Kidney (tissue), 14 donors: ENCODE measurements around the gene FOXO1. TPM values are rescaled to one million over a fixed set of nuclear protein-coding genes. Genes with fewer than 3 reads are reported as not detected.
A peak's percentile ranks its signal among the peaks of the same experiment; 100 is the strongest.

Experiments used
- DNase-seq, 5 donors: peaks; one replicate each; pipeline ENCODE4 v3.0.0-alpha.2; 2013 to 2020
- FAIRE-seq: peaks from 2 replicates; lab custom pipeline; 2012; peaks lifted over from hg19 to GRCh38; lab: Jason Lieb, UNC
- H3K27ac ChIP-seq, 2 donors: one replicate each; pipeline ENCODE4 v1.7.0; 2013; ENCODE audit warnings: low read depth in 2 of 2, low read length in 2 of 2, inconsistent platforms in 1 of 2
- H3K27me3 ChIP-seq: one replicate; pipeline ENCODE4 v1.7.1; 2013; ENCODE audit warnings: low read length, inconsistent platforms; ENCODE audit not compliant: control insufficient read depth, insufficient read depth
- H3K36me3 ChIP-seq, 3 donors: one replicate each; pipeline versions ENCODE4 v1.7.0 to v1.7.1; 2013; ENCODE audit warnings: low read length in 3 of 3, control low read depth in 1 of 3, inconsistent platforms in 1 of 3; ENCODE audit not compliant: insufficient read depth in 3 of 3, control insufficient read depth in 2 of 3
- H3K4me1 ChIP-seq, 3 donors: one replicate each; pipeline versions ENCODE4 v1.7.0 to v1.7.1; 2013; ENCODE audit warnings: low read length in 3 of 3, inconsistent platforms in 1 of 3, low read depth in 1 of 3; ENCODE audit not compliant: control insufficient read depth in 2 of 3, insufficient read depth in 2 of 3
- H3K4me3 ChIP-seq, 3 donors: one replicate each; pipeline versions ENCODE4 v1.7.0 to v1.8.1; 2013; ENCODE audit warnings: low read length in 3 of 3, control low read depth in 1 of 3, inconsistent platforms in 1 of 3
- H3K9ac ChIP-seq, 3 donors: one replicate each; pipeline versions ENCODE4 v1.7.0 to v1.7.1; 2013; ENCODE audit warnings: low read length in 3 of 3, control low read depth in 1 of 3, inconsistent platforms in 1 of 3
- H3K9me3 ChIP-seq, 3 donors: one replicate each; pipeline versions ENCODE4 v1.7.0 to v1.7.1; 2013; ENCODE audit warnings: low read length in 3 of 3, control low read depth in 1 of 3, inconsistent platforms in 1 of 3; ENCODE audit not compliant: control insufficient read depth in 2 of 3, insufficient read depth in 1 of 3
- CTCF ChIP-seq: IDR thresholded peaks from 3 replicates; pipeline ENCODE4 v1.5.1; 2012; ENCODE audit warnings: mild to moderate bottlenecking, moderate library complexity, borderline replicate concordance; ENCODE audit not compliant: insufficient read depth; ENCODE audit errors: extremely low read depth
- intact Hi-C: fragments of 100-400 bp; cut with DNase I; formaldehyde crosslinking; loops from one replicate; pipeline ENCODE4 v1.11.1; 2022
- polyA plus RNA-seq: library from polyadenylated mRNA; stranded (reverse); fragments of 350-450 nt; fragmentation: Illumina TruSeq; extraction: RNeasy Lipid Tissue Mini Kit (QIAGEN cat#74804); gene quantifications from one replicate; pipeline ENCODE4 v1.2.3, GENCODE V29; 2014; ENCODE audit warnings: low read depth, low replicate concordance; ENCODE audit not compliant: insufficient read depth
- total RNA-seq: library from RNA; stranded (reverse); fragmentation: NEBNext Ultra II Directional; extraction: Animal tissue kit (Norgen Biotek cat#: 25700); gene quantifications from one replicate; pipeline ENCODE4 v1.2.1, GENCODE V29; 2021
- donor health status: control.
- donor health status: control.
- donor health status: control.
- donor health status: control.
- donor health status: control.
- donor health status: DM: yes; HTN: yes; CAD: no.
- donor health status: Normal renal cell carcinoma (clear cell type).

FOXO1 gene
- total and polyA plus RNA-seq, 2 donors from 2014 or later: 8.6 to 54.6 TPM

GRCh38 chr13:40668335-40668734 is 1.9 kb upstream of the FOXO1 start:
- Histone ChIP-seq H3K4me1 (peaks cover 0 to 7% (median 4%) of the 10 kb centered on the region in 3 donors), H3K27me3 (no peaks in the 10 kb centered on the region), H3K36me3 (no peaks in the 10 kb centered on the region), H3K9ac (no peak overlapping the region), H3K4me3 (no peak overlapping the region), H3K27ac (no peak overlapping the region), H3K9me3 (no peaks in the 10 kb centered on the region)
- FAIRE-seq (no peak), DNase-seq (peak in 2 of 5 donors; percentile 40 to 45)
- peak; percentile 24 for TF ChIP-seq CTCF
- intact Hi-C loops: no loop called here

- TF ChIP-seq CTCF: no peak
- Histone ChIP-seq H3K27me3 (no peaks in the 10 kb centered on the region), H3K9me3 (no peaks in the 10 kb centered on the region), H3K4me1 (peaks cover 0 to 12% (median 4%) of the 10 kb centered on the region in 3 donors), H3K27ac (peak overlapping the region; percentile 71 to 91), H3K36me3 (no peaks in the 10 kb centered on the region), H3K4me3 (peak overlapping the region; percentile 30 to 74 (median 63)), H3K9ac (peak overlapping the region in 1 of 3 donors; percentile 66)
- intact Hi-C loops: no loop called here
- DNase-seq (peak in 1 of 5 donors; percentile 68), FAIRE-seq (no peak)
Measured at GRCh38 chr13:40667622-40667978, 1.2 kb upstream of the FOXO1 start.

GRCh38 chr13:40666933-40667621 is 636 bp upstream of the FOXO1 start:
- peak overlapping the region; percentile 71 to 91 for H3K27ac ChIP-seq
- H3K4me3 ChIP-seq: peak overlapping the region; percentile 63 to 74 (median 67)
- H3K9me3 ChIP-seq: no peaks in the 10 kb centered on the region
- H3K9ac ChIP-seq: peak overlapping the region; percentile 47 to 69 (median 66)
- FAIRE-seq: no peak
- no peak for TF ChIP-seq CTCF
- peaks cover 0 to 17% (median 8%) of the 10 kb centered on the region in 3 donors for H3K4me1 ChIP-seq
- intact Hi-C loops: no loop called here
- H3K27me3 ChIP-seq: no peaks in the 10 kb centered on the region
- DNase-seq: peak in 3 of 5 donors; percentile 51 to 87 (median 79)
- no peaks in the 10 kb centered on the region for H3K36me3 ChIP-seq
